ENCODE measurements around the gene MMAB.

The MMAB gene

GRCh38 chr12:109557805-109558204 is 15.5 kb downstream of the MMAB start:
- DNase-seq: no peak

- no peak for DNase-seq
These were observed 16.1 kb downstream of the MMAB start for GRCh38 chr12:109557200-109557599.

- no peak for DNase-seq
These were observed 17.6 kb downstream of the MMAB start for GRCh38 chr12:109555431-109556315.

GRCh38 chr12:109554761-109555160 is 18.5 kb downstream of the MMAB start:
- DNase-seq: no peak

GRCh38 chr12:109553906-109554500 is 19.3 kb downstream of the MMAB start:
- DNase-seq: no peak

GRCh38 chr12:109553483-109553882 is 19.8 kb downstream of the MMAB start:
- DNase-seq: no peak

GRCh38 chr12:109552971-109553370 is 20.3 kb downstream of the MMAB start:
- DNase-seq: no peak

GRCh38 chr12:109551108-109551507 is 22.2 kb downstream of the MMAB start:
- DNase-seq: no peak

GRCh38 chr12:109550281-109550680 is 23.0 kb downstream of the MMAB start:
- DNase-seq: no peak

GRCh38 chr12:109549613-109550270 is 23.6 kb downstream of the MMAB start:
- DNase-seq: no peak

GRCh38 chr12:109548258-109548657 is 25.0 kb downstream of the MMAB start:
- no peak for DNase-seq

- DNase-seq: no peak
These were observed 26.0 kb downstream of the MMAB start for GRCh38 chr12:109547286-109547685.

- no peak for DNase-seq
These were observed 27.5 kb downstream of the MMAB start for GRCh38 chr12:109545826-109546225.

- DNase-seq: no peak
These were observed 28.3 kb downstream of the MMAB start for GRCh38 chr12:109544955-109545531.

- DNase-seq: no peak
These were observed 30.4 kb downstream of the MMAB start for GRCh38 chr12:109542876-109543275.

- no peak for DNase-seq
These were observed 31.3 kb downstream of the MMAB start for GRCh38 chr12:109542014-109542413.

GRCh38 chr12:109541413-109541726 is 31.9 kb downstream of the MMAB start:
- DNase-seq: no peak

- no peak for DNase-seq
These were observed 32.5 kb downstream of the MMAB start for GRCh38 chr12:109540526-109541412.

GRCh38 chr12:109539508-109539907 is 33.8 kb downstream of the MMAB start:
- DNase-seq: no peak

- DNase-seq: no peak
These were observed 35.0 kb downstream of the MMAB start for GRCh38 chr12:109538191-109538863.

- no peak for DNase-seq
These were observed 36.2 kb downstream of the MMAB start for GRCh38 chr12:109537136-109537535.

- no peak for DNase-seq
These were observed 37.4 kb downstream of the MMAB start for GRCh38 chr12:109535863-109536250.

Data from T-helper 9 cell (primary cell).